Liver (tissue), 9 donors: ENCODE results near the gene TMEM14A. TPM values are rescaled to one million over a fixed set of nuclear protein-coding genes. Genes with fewer than 3 reads are reported as not detected.

Source experiments
- DNase-seq: peaks from one replicate; pipeline ENCODE4 v3.0.0-alpha.2; 2017; ENCODE audit warnings: low spot score
- H3K27ac ChIP-seq, 2 donors: one replicate each; pipeline ENCODE4 v1.7.0; 2013; ENCODE audit warnings: inconsistent platforms in 2 of 2, low read length in 2 of 2, control low read depth in 1 of 2, low read depth in 1 of 2, mild to moderate bottlenecking in 1 of 2
- H3K27me3 ChIP-seq, 4 donors: one replicate each; pipeline versions ENCODE4 v1.6.1 to v1.7.0; 2013; ENCODE audit warnings: low read length in 3 of 4, inconsistent platforms in 1 of 4, mild to moderate bottlenecking in 1 of 4, moderate library complexity in 1 of 4; ENCODE audit not compliant: control insufficient read depth in 4 of 4, insufficient read depth in 4 of 4
- H3K36me3 ChIP-seq, 4 donors: one replicate each; pipeline versions ENCODE4 v1.6.1 to v1.7.0; 2013; ENCODE audit warnings: low read length in 3 of 4, mild to moderate bottlenecking in 3 of 4, low read depth in 1 of 4, moderate library complexity in 1 of 4; ENCODE audit not compliant: control insufficient read depth in 4 of 4, insufficient read depth in 3 of 4
- H3K4me1 ChIP-seq, 4 donors: one replicate each; pipeline versions ENCODE4 v1.6.1 to v1.7.0; 2013; ENCODE audit warnings: low read length in 3 of 4, mild to moderate bottlenecking in 3 of 4, moderate library complexity in 1 of 4; ENCODE audit not compliant: control insufficient read depth in 4 of 4, insufficient read depth in 4 of 4
- H3K4me3 ChIP-seq, 3 donors: one replicate each; pipeline versions ENCODE4 v1.6.1 to v1.7.0; 2013; ENCODE audit warnings: low read length in 3 of 3, control low read depth in 1 of 3, low read depth in 1 of 3, mild to moderate bottlenecking in 1 of 3
- H3K9ac ChIP-seq, 2 donors: one replicate each; pipeline ENCODE4 v1.7.0; 2013; ENCODE audit warnings: low read length in 2 of 2, mild to moderate bottlenecking in 2 of 2, moderate library complexity in 2 of 2, control low read depth in 1 of 2, low read depth in 1 of 2
- H3K9me3 ChIP-seq, 4 donors: one replicate each; pipeline versions ENCODE4 v1.6.1 to v1.7.0; 2013; ENCODE audit warnings: low read length in 3 of 4; ENCODE audit not compliant: control insufficient read depth in 4 of 4
- EGR1 ChIP-seq, 2 donors: IDR thresholded peaks; 2 replicates each; pipeline ENCODE4 v1.6.1; 2016 to 2018; ENCODE audit warnings: antibody characterized with exemption in 2 of 2, low read depth in 2 of 2
- FOXA1 ChIP-seq: IDR thresholded peaks from 2 replicates; pipeline ENCODE4 v1.6.1; 2016; ENCODE audit warnings: antibody characterized with exemption
- FOXA2 ChIP-seq: IDR thresholded peaks from 2 replicates; pipeline ENCODE4 v1.6.1; 2016; ENCODE audit warnings: antibody characterized with exemption
- GABPA ChIP-seq, 2 donors: IDR thresholded peaks in 1 of 2; conservative IDR thresholded peaks in 1 of 2; 2 replicates each; pipeline ENCODE4 v1.6.1; 2016; ENCODE audit warnings: antibody characterized with exemption in 2 of 2, mild to moderate bottlenecking in 1 of 2, moderate library complexity in 1 of 2
- HNF4A ChIP-seq, 2 donors: conservative IDR thresholded peaks; 2 replicates each; pipeline ENCODE4 v1.6.1; 2016; ENCODE audit warnings: antibody characterized with exemption in 2 of 2, mild to moderate bottlenecking in 2 of 2
- HNF4G ChIP-seq: IDR thresholded peaks from 2 replicates; pipeline ENCODE4 v1.6.1; 2016; ENCODE audit warnings: antibody characterized with exemption
- NR2F2 ChIP-seq: IDR thresholded peaks from 2 replicates; pipeline ENCODE4 v1.6.1; 2016; ENCODE audit warnings: antibody characterized with exemption
- RAD21 ChIP-seq, 2 donors: IDR thresholded peaks; 2 replicates each; pipeline ENCODE4 v1.6.1; 2016; ENCODE audit warnings: antibody characterized with exemption in 2 of 2, mild to moderate bottlenecking in 2 of 2
- RXRA ChIP-seq, 2 donors: IDR thresholded peaks; 2 replicates each; pipeline ENCODE4 v1.6.1; 2017 to 2018; ENCODE audit warnings: antibody characterized with exemption in 2 of 2, mild to moderate bottlenecking in 1 of 2
- TAF1 ChIP-seq: conservative IDR thresholded peaks from 2 replicates; pipeline ENCODE4 v1.6.1; 2016; ENCODE audit warnings: antibody characterized with exemption, mild to moderate bottlenecking
- YY1 ChIP-seq: IDR thresholded peaks from 2 replicates; pipeline ENCODE4 v1.6.1; 2016; ENCODE audit warnings: antibody characterized with exemption, mild to moderate bottlenecking
- WGBS: extraction: QIAGEN DNeasy Blood & Tissue Kit; methylation state at CpG from one replicate; pipeline ENCODE4 v1.1.7; 2013; 5-methylcytosine and 5-hydroxymethylcytosine counted together
- polyA plus RNA-seq, 2 donors: library from polyadenylated mRNA; stranded (reverse) in 1 of 2; unstranded in 1 of 2; fragments of 200-250 nt in 1 of 2; fragments of >200 nt in 1 of 2; fragmentation: Nextera tagmentation in 1 of 2; extraction: Ambion mirVana in 1 of 2; gene quantifications; one replicate each; pipeline versions ENCODE4 v1.2.1 to v1.2.3, GENCODE V29; 2013 to 2015
- total RNA-seq, 2 donors: library from RNA; depleted of rRNA; stranded (reverse); fragments of >200 nt; gene quantifications; one replicate each; pipeline ENCODE4 v1.2.3, GENCODE V29; 2014
- TF ChIP-seq, protein P1 (sequence below): IDR thresholded peaks from 2 replicates; pipeline ENCODE4 v1.6.1; 2016; ENCODE audit warnings: antibody characterized with exemption
- TF ChIP-seq, protein P2 (sequence below): IDR thresholded peaks from 2 replicates; pipeline ENCODE4 v1.6.1; 2016; ENCODE audit warnings: antibody characterized with exemption
- TF ChIP-seq, protein P3 (sequence below): IDR thresholded peaks from 2 replicates; pipeline ENCODE4 v1.6.1; 2016; ENCODE audit warnings: antibody characterized with exemption, mild to moderate bottlenecking
- TF ChIP-seq, protein P4 (sequence below): fragments of 150-350 bp; IDR thresholded peaks from 2 replicates; pipeline ENCODE4 v1.5.1; 2017; ENCODE audit warnings: improper control_type of control experiment, low read depth, low read length; ENCODE audit not compliant: missing input control
- donor health status: healthy.
- donor health status: healthy.
- donor health status: healthy.
- donor health status: healthy.
- donor health status: healthy.

The TMEM14A gene
- total and polyA plus RNA-seq, 4 donors: 15.6 to 63.6 (median 22.9) TPM

DNA sequence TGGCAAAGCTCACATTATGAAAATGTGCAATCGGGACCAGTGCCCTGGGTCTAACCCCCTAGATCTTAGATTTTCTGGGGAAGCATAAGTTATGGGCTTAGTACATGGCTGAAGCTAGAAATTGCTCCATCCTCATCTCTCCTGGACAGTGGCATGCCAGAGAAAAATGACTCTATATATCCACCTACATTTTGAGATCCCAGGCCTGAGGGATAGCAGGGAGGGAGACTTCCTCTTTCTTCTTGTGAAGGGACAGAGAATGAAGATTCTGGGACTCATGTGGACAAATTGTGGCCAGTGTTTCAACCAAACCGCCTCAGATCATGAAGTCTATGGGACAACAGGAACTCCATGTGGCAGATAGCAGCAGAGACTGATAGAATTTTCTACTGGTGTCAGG lies 57.0 kb downstream of the TMEM14A start:
- Histone ChIP-seq H3K9me3 (no peaks in the 10 kb centered on the region), H3K36me3 (no peaks in the 10 kb centered on the region), H3K27ac (peak overlapping the region; percentile 27 to 37), H3K4me3 (no peak overlapping the region), H3K27me3 (no peaks in the 10 kb centered on the region), H3K9ac (no peak overlapping the region), H3K4me1 (peaks cover 23 to 61% (median 54%) of the 10 kb centered on the region in 4 donors)
- WGBS: 84% methylated on average over 2 of the region's 2 CpGs
- no peak for TF ChIP-seq TAF1
- no peak for TF ChIP-seq EGR1 (IDR thresholded peaks at IDR 0.05; ENCODE audit: low read depth in 2 of 2)
- no peak for TF ChIP-seq RXRA (IDR thresholded peaks at IDR 0.05)
- TF ChIP-seq, protein P1, sequence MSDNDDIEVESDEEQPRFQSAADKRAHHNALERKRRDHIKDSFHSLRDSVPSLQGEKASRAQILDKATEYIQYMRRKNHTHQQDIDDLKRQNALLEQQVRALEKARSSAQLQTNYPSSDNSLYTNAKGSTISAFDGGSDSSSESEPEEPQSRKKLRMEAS: no peak
- TF ChIP-seq, protein P2, sequence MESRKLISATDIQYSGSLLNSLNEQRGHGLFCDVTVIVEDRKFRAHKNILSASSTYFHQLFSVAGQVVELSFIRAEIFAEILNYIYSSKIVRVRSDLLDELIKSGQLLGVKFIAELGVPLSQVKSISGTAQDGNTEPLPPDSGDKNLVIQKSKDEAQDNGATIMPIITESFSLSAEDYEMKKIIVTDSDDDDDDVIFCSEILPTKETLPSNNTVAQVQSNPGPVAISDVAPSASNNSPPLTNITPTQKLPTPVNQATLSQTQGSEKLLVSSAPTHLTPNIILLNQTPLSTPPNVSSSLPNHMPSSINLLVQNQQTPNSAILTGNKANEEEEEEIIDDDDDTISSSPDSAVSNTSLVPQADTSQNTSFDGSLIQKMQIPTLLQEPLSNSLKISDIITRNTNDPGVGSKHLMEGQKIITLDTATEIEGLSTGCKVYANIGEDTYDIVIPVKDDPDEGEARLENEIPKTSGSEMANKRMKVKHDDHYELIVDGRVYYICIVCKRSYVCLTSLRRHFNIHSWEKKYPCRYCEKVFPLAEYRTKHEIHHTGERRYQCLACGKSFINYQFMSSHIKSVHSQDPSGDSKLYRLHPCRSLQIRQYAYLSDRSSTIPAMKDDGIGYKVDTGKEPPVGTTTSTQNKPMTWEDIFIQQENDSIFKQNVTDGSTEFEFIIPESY: no peak
- TF ChIP-seq, protein P3, sequence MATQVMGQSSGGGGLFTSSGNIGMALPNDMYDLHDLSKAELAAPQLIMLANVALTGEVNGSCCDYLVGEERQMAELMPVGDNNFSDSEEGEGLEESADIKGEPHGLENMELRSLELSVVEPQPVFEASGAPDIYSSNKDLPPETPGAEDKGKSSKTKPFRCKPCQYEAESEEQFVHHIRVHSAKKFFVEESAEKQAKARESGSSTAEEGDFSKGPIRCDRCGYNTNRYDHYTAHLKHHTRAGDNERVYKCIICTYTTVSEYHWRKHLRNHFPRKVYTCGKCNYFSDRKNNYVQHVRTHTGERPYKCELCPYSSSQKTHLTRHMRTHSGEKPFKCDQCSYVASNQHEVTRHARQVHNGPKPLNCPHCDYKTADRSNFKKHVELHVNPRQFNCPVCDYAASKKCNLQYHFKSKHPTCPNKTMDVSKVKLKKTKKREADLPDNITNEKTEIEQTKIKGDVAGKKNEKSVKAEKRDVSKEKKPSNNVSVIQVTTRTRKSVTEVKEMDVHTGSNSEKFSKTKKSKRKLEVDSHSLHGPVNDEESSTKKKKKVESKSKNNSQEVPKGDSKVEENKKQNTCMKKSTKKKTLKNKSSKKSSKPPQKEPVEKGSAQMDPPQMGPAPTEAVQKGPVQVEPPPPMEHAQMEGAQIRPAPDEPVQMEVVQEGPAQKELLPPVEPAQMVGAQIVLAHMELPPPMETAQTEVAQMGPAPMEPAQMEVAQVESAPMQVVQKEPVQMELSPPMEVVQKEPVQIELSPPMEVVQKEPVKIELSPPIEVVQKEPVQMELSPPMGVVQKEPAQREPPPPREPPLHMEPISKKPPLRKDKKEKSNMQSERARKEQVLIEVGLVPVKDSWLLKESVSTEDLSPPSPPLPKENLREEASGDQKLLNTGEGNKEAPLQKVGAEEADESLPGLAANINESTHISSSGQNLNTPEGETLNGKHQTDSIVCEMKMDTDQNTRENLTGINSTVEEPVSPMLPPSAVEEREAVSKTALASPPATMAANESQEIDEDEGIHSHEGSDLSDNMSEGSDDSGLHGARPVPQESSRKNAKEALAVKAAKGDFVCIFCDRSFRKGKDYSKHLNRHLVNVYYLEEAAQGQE: no peak
- no peak for TF ChIP-seq FOXA1
- TF ChIP-seq, protein P4, sequence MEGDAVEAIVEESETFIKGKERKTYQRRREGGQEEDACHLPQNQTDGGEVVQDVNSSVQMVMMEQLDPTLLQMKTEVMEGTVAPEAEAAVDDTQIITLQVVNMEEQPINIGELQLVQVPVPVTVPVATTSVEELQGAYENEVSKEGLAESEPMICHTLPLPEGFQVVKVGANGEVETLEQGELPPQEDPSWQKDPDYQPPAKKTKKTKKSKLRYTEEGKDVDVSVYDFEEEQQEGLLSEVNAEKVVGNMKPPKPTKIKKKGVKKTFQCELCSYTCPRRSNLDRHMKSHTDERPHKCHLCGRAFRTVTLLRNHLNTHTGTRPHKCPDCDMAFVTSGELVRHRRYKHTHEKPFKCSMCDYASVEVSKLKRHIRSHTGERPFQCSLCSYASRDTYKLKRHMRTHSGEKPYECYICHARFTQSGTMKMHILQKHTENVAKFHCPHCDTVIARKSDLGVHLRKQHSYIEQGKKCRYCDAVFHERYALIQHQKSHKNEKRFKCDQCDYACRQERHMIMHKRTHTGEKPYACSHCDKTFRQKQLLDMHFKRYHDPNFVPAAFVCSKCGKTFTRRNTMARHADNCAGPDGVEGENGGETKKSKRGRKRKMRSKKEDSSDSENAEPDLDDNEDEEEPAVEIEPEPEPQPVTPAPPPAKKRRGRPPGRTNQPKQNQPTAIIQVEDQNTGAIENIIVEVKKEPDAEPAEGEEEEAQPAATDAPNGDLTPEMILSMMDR: no peak
- no peak for TF ChIP-seq NR2F2
- TF ChIP-seq FOXA2: no peak
- no peak for TF ChIP-seq HNF4A (conservative IDR thresholded peaks at IDR 0.05)
- TF ChIP-seq HNF4G: no peak
- no peak for TF ChIP-seq GABPA (IDR thresholded peaks at IDR 0.05 in 1 of 2, conservative IDR thresholded peaks at IDR 0.05 in 1 of 2)
- TF ChIP-seq YY1: no peak
- no peak for DNase-seq

DNA sequence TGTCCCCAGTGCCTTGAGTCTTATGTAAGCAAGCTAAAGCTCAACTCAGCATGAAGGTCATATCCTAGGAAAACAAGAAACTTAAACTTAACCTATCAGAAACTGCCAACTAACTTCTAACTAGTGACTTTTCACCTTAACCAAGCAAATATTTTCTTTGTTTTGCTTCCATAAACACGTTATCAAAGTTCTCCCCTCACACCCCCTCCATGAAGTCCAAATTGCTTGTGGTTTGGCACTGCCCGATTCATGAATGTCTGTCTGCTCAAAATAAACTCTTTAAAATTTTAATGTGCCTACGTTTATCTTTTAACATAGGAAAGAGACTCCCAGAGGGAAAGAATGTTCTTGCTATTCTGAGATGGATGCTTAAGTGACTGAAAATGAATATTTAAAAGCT lies 57.5 kb downstream of the TMEM14A start:
- no peaks in the 10 kb centered on the region for H3K9me3 ChIP-seq
- WGBS: 22% methylated on average over 3 of the region's 3 CpGs
- no peaks in the 10 kb centered on the region for H3K27me3 ChIP-seq
- TF ChIP-seq, protein P4: no peak
- peak in 1 of 2 donors; percentile 6 for TF ChIP-seq RAD21 (IDR thresholded peaks at IDR 0.05)
- no peak for TF ChIP-seq FOXA1
- TF ChIP-seq RXRA (IDR thresholded peaks at IDR 0.05): peak in 1 of 2 donors; percentile 64
- TF ChIP-seq, protein P1: peak; percentile 6
- no peak for TF ChIP-seq NR2F2
- peak; percentile 15 for TF ChIP-seq YY1
- TF ChIP-seq HNF4A (conservative IDR thresholded peaks at IDR 0.05): peak; percentile 19 to 64
- H3K4me1 ChIP-seq: peaks cover 23 to 66% (median 56%) of the 10 kb centered on the region in 4 donors
- no peak overlapping the region for H3K9ac ChIP-seq
- DNase-seq: no peak
- H3K4me3 ChIP-seq: no peak overlapping the region
- peak overlapping the region; percentile 27 to 44 for H3K27ac ChIP-seq
- no peaks in the 10 kb centered on the region for H3K36me3 ChIP-seq
